Activated T-helper 2 cell treated with anti-CD3 and anti-CD28 coated beads, Interferon-gamma antibody, Interleukin-2, Interleukin-4, amounts not matched to agents 10 μg/mL and 5 μg/mL and 100 μg/mL, durations not matched to agents 14 hours and 24 hours and 36 hours (primary cell): ENCODE results near the gene GPR62. TPM values are rescaled to one million over a fixed set of nuclear protein-coding genes. Genes with fewer than 3 reads are reported as not detected.
A peak's percentile ranks its signal among the peaks of the same experiment; 100 is the strongest.

Experiments used
- DNase-seq: peaks from one replicate; pipeline ENCODE4 v3.0.0; 2021; ENCODE audit warnings: low spot score
- H3K27ac Mint-ChIP-seq: one replicate; pipeline ENCODE4 v1.8.0; 2021; ENCODE audit warnings: mixed read lengths
- H3K27me3 Mint-ChIP-seq: one replicate; pipeline ENCODE4 v1.8.0; 2021; ENCODE audit warnings: low read depth, mixed read lengths
- H3K36me3 Mint-ChIP-seq: one replicate; pipeline ENCODE4 v1.8.0; 2021; ENCODE audit warnings: low read depth, mixed read lengths
- H3K4me1 Mint-ChIP-seq: one replicate; pipeline ENCODE4 v1.8.0; 2021; ENCODE audit warnings: low read depth, mixed read lengths
- H3K4me3 Mint-ChIP-seq: one replicate; pipeline ENCODE4 v1.8.0; 2021; ENCODE audit warnings: low read depth, mild to moderate bottlenecking, moderate library complexity, mixed read lengths
- H3K9me3 Mint-ChIP-seq: one replicate; pipeline ENCODE4 v1.8.0; 2021; ENCODE audit warnings: mixed read lengths
- intact Hi-C: fragments of 100-400 bp; cut with micrococcal nuclease; formaldehyde crosslinking; loops from one replicate; pipeline ENCODE4 v1.15.1; 2023
- total RNA-seq: library from RNA; stranded (reverse); gene quantifications from 2 replicates; pipeline ENCODE4 v1.2.3, GENCODE V29; 2022

The GPR62 gene
- total RNA-seq, 1 donor from 2014 or later, result not detected

- peaks cover 8% of the 10 kb centered on the region for H3K4me1 Mint-ChIP-seq
- no peak overlapping the region for H3K4me3 Mint-ChIP-seq
- H3K36me3 Mint-ChIP-seq, result peaks cover 10% of the 10 kb centered on the region
- peaks cover 17% of the 10 kb centered on the region for H3K27me3 Mint-ChIP-seq
- no peak overlapping the region for H3K27ac Mint-ChIP-seq
- H3K9me3 Mint-ChIP-seq, result no peaks in the 10 kb centered on the region
- DNase-seq, result no peak
- intact Hi-C loops, result loop anchor here (2.0 to 5.0 kb wide), 2 partner anchors 53 to 197 kb away; partner anchors contain the start of gene ALAS1
These were observed 44.7 kb downstream of the GPR62 start for GRCh38 chr3:51999846-52000245.

- DNase-seq, result peak; percentile 77
- Mint-ChIP-seq H3K36me3 (no peaks in the 10 kb centered on the region), H3K9me3 (no peaks in the 10 kb centered on the region), H3K27me3 (peaks cover 17% of the 10 kb centered on the region), H3K27ac (no peak overlapping the region), H3K4me3 (no peak overlapping the region), H3K4me1 (peaks cover 13% of the 10 kb centered on the region)
- intact Hi-C loops, result loop anchor here (1.0 to 2.0 kb wide), 3 partner anchors 51 to 143 kb away; no protein-coding TSS in a partner anchor
These were observed 46.3 kb downstream of the GPR62 start for GRCh38 chr3:52001443-52001974.

GRCh38 chr3:52002748-52003147 lies 47.6 kb downstream of the GPR62 start:
- no peaks in the 10 kb centered on the region for H3K36me3 Mint-ChIP-seq
- no peak overlapping the region for H3K4me3 Mint-ChIP-seq
- no peaks in the 10 kb centered on the region for H3K9me3 Mint-ChIP-seq
- intact Hi-C loops, result no loop called here
- peaks cover 15% of the 10 kb centered on the region for H3K4me1 Mint-ChIP-seq
- no peak for DNase-seq
- H3K27ac Mint-ChIP-seq, result no peak overlapping the region
- H3K27me3 Mint-ChIP-seq, result peaks cover 14% of the 10 kb centered on the region

GRCh38 chr3:52004163-52004787 lies 49.1 kb downstream of the GPR62 start:
- Mint-ChIP-seq H3K4me3 (no peak overlapping the region), H3K4me1 (peaks cover 13% of the 10 kb centered on the region), H3K36me3 (no peaks in the 10 kb centered on the region), H3K27ac (no peak overlapping the region), H3K9me3 (no peaks in the 10 kb centered on the region), H3K27me3 (peaks cover 8% of the 10 kb centered on the region)
- intact Hi-C loops, result no loop called here
- no peak for DNase-seq

GRCh38 chr3:52004906-52005395 lies 49.8 kb downstream of the GPR62 start:
- Mint-ChIP-seq H3K36me3 (no peaks in the 10 kb centered on the region), H3K4me3 (no peak overlapping the region)

GRCh38 chr3:52005571-52005986 lies 50.4 kb downstream of the GPR62 start:
- H3K27ac Mint-ChIP-seq, result no peak overlapping the region
- H3K4me3 Mint-ChIP-seq, result no peak overlapping the region
- peaks cover 13% of the 10 kb centered on the region for H3K4me1 Mint-ChIP-seq
- no peak for DNase-seq
- no peaks in the 10 kb centered on the region for H3K36me3 Mint-ChIP-seq
- intact Hi-C loops, result no loop called here
- H3K9me3 Mint-ChIP-seq, result no peaks in the 10 kb centered on the region
- H3K27me3 Mint-ChIP-seq, result peaks cover 4% of the 10 kb centered on the region

More at GRCh38 chr3:52004906-52005395, 49.8 kb downstream of the GPR62 start:
- no peak for DNase-seq
- no peaks in the 10 kb centered on the region for H3K9me3 Mint-ChIP-seq
- peaks cover 13% of the 10 kb centered on the region for H3K4me1 Mint-ChIP-seq
- intact Hi-C loops, result no loop called here
- H3K27ac Mint-ChIP-seq, result no peak overlapping the region
- H3K27me3 Mint-ChIP-seq, result peaks cover 3% of the 10 kb centered on the region

- H3K27ac Mint-ChIP-seq, result no peak overlapping the region
- intact Hi-C loops, result no loop called here
- H3K27me3 Mint-ChIP-seq, result peaks cover 4% of the 10 kb centered on the region
- H3K4me3 Mint-ChIP-seq, result no peak overlapping the region
- no peak for DNase-seq
- H3K4me1 Mint-ChIP-seq, result peaks cover 13% of the 10 kb centered on the region
- H3K9me3 Mint-ChIP-seq, result no peaks in the 10 kb centered on the region
- no peaks in the 10 kb centered on the region for H3K36me3 Mint-ChIP-seq
These were observed 51.0 kb downstream of the GPR62 start for GRCh38 chr3:52006017-52006819.

GRCh38 chr3:52006820-52007133 lies 51.6 kb downstream of the GPR62 start:
- DNase-seq, result no peak

More at GRCh38 chr3:52006820-52007133, 51.6 kb downstream of the GPR62 start:
- intact Hi-C loops, result no loop called here
- H3K27ac Mint-ChIP-seq, result no peak overlapping the region
- peaks cover 11% of the 10 kb centered on the region for H3K4me1 Mint-ChIP-seq
- no peak overlapping the region for H3K4me3 Mint-ChIP-seq
- no peaks in the 10 kb centered on the region for H3K36me3 Mint-ChIP-seq
- peaks cover 4% of the 10 kb centered on the region for H3K27me3 Mint-ChIP-seq
- no peaks in the 10 kb centered on the region for H3K9me3 Mint-ChIP-seq

Other genes starting within 250 kb of the GPR62 start
- gene GRM2, start 248.3 kb upstream of the GPR62 start, total RNA-seq, result 0.23 and 0.27 TPM in 2 replicates
- not detected in 2 replicates for gene IQCF6, start 176.1 kb upstream of the GPR62 start, total RNA-seq
- not detected in 2 replicates for gene IQCF2, start 93.8 kb upstream of the GPR62 start, total RNA-seq
- not detected in 2 replicates for gene IQCF5, start 79.8 kb upstream of the GPR62 start, total RNA-seq
- gene IQCF1, start 52.0 kb upstream of the GPR62 start, total RNA-seq, result not detected in 2 replicates
- gene RRP9, start 13.5 kb upstream of the GPR62 start, total RNA-seq, result 57.5 and 58.2 TPM in 2 replicates
- gene PARP3, start 13.0 kb upstream of the GPR62 start, total RNA-seq, result 15.8 and 18.9 TPM in 2 replicates
- 21.1 and 23.8 TPM in 2 replicates for gene PCBP4, start 12.1 kb downstream of the GPR62 start, total RNA-seq
- gene ABHD14B, start 18.7 kb downstream of the GPR62 start, total RNA-seq, result 49.2 and 51.6 TPM in 2 replicates
- 13.5 and 15.9 TPM in 2 replicates for gene ABHD14A, start 19.7 kb downstream of the GPR62 start, total RNA-seq
- 62.8 and 64.6 TPM in 2 replicates for gene ACY1, start 28.2 kb downstream of the GPR62 start, total RNA-seq
- 1,666 and 1,693 TPM in 2 replicates for gene RPL29, start 40.5 kb downstream of the GPR62 start, total RNA-seq
- 29.0 and 30.3 TPM in 2 replicates for gene DUSP7, start 101.2 kb downstream of the GPR62 start, total RNA-seq
- gene POC1A, start 199.0 kb downstream of the GPR62 start, total RNA-seq, result 20.4 and 22.2 TPM in 2 replicates
- gene ALAS1, start 242.8 kb downstream of the GPR62 start, total RNA-seq, result 117 and 123 TPM in 2 replicates